Renal cortical epithelial cell (primary cell): Measurements from ENCODE around the gene BCAS1. TPM values are rescaled to one million over a fixed set of nuclear protein-coding genes. Genes with fewer than 3 reads are reported as not detected.
A peak's percentile ranks its signal among the peaks of the same experiment; 100 is the strongest.

ENCODE experiments used
- DNase-seq: peaks from one replicate; pipeline ENCODE4 v3.0.0-alpha.2; 2011; ENCODE audit warnings: low read depth
- total RNA-seq: library from RNA; depleted of rRNA; stranded (reverse); fragments of >200 nt; gene quantifications from 2 replicates; pipeline ENCODE4 v1.2.3, GENCODE V29; 2014

BCAS1 gene
- total RNA-seq, 1 donor from 2014 or later: 0.10 TPM

DNA sequence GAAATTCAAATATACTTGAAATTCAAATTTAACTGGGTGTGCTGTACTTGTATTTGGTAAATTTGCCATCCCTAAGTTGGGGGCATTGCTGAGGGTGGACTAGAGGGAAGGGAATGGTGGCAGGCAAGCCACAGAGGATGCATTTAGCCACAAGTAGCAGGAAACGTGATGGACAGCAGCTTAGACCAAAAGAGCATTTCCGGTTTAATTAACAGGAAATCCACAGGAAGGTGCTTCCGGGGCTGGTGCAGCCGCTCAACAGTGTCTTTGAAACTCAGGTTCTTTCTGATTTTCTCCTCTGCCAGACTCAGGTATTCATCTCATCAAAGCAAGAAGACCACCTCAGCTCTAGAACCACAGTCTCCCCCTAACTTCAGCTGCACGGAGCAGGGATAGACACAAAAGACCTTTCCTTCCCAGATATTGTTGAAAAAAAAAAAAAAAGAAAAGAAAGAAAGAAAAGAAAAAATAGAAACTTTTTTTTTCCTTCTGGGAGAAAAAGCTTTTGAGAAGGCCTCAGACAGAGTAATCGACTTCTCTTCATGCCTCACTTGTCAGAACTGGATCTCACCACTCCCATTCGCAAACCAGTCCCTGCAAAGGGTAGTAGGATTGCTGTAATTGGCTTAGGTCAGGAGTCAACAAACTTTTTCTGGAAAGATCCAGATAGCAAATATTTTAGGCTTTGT, 8.0 kb upstream of the BCAS1 start:
- DNase-seq: no peak

DNA sequence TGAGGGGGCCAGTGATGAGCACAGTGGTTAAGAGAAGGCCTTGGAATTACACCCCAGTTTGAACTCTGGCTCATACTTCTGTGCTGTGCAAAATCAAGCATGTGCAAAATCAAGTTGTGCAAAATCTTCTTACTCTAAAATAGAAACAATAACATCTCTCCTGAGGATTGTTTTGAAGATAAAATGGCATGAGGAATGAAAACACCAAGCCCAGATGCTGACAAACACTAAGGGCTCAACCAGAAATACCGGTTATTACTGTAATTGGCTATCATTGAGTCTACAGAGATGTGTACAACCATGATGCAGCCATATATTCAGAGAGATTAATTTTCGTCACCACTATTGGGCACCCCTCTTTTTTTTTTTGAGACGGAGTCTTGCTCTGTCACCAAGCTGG, 5.9 kb upstream of the BCAS1 start:
- no peak for DNase-seq

DNA sequence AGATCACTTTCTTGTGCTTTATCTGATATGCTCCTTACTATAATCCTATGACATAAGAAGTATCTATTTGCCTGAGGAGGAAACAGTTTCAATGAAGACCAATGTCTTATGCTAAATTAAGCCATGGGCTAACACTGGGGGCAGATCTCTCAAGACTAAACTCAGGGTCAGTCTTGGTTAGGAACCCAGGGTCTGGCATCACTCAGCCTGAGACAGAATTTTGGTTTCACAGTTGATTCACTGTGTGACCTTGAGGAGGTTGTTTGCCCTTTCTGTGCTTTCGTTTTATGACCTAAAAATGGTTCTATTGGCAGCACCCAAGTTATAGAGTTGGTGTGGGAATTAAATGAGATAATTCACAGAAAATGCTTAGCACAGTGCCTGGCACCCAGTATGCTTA, 4.9 kb upstream of the BCAS1 start:
- DNase-seq: no peak

DNA sequence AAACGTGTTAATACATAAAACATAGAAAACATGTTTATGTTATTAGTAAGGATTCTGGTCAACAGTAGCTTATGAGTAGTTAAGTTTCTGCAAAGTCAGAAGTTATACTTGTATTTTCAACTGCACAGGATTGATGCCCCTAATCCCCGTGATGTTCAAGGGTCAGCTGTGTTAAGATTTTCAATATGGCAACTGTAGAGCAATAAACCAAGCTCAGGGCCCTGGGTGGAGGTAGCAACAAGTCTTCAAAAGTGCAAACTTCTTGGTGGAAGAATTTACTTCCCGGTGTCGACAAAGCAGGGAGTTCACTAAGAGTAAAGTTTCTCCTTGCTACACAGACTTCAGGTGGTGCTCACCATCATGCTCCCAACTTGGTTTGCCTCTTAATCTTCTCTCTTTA, 4.1 kb upstream of the BCAS1 start:
- DNase-seq: no peak

DNA sequence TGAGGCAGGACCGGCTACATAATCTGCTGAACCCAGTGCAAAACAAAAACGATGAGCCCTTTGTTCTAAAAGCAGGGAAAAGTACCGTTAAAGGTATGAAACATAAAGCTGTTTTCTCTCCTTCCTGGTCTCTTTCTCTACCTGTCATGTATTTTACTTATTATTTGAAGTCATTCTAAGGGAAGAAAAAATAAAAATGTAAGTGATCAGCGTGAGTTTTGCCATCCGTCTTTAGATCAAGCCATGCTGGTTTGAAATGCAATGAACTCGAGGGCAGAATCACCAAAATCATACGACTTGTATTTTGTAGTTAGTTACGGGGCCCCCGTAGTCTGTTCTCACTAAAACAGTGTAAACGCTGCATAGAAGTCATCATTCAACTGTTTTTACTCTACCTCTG, 2.9 kb upstream of the BCAS1 start:
- DNase-seq: no peak

DNA sequence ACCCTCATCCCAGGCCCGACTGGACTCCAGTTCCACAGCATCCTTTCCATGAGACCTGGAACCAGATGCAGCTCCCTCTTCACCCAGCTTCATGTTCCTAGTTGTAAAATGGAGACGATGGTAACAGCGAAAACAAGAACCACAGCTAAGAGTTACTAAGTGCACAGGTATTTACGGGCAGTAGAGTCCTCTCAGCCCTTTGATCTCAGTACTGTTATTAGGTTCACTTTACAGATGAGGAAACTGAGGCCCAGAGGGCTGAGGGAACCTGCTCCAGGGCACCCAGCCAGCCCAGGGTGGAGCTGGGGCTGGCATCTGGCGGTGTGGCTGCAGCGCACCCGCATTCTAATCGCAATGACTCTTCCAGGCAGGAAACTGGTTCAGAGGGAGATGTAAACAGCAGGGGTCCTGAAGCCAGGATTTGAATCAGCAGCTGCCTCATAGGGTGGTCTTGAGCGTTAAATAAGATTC, 858 bp downstream of the BCAS1 start:
- no peak for DNase-seq

DNA sequence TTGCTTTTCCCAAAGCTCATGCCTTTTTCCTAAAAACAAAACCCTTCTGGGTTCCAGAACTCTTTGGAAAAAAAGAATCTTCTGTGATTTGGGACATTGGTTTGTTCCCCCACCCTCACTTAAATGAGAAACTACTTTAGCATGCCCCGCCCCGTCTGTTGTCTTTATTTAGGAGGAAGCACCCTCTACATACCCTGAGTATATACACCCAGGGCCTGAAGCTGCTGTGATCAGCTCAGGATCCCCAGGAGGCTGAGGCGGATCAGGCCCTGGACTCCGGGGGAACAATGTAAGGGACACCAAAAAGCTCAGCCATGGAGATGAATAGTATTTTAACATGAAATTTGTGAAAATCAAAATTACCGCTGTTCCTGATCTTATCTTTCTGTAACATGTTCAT, 1.4 kb downstream of the BCAS1 start:
- DNase-seq: no peak

DNA sequence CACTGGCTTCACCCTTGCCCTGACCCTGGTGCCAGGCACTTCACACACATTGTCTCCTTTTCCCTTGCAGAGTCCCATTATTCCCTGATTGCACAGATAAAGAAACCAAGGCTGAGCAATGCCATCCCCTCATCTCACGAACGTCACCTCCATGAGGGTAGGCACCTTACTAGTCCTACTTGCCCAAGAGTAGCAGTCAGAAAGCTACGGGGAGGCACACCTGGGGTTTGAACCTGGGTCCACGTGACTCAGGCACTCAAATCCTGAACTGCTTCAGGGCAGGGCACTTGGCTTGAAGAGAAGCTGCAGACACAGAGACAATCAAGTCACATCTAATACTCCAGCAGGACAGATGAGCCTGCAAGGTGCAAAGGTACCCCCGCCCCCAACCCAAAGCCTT, 1.9 kb downstream of the BCAS1 start:
- DNase-seq: no peak

DNA sequence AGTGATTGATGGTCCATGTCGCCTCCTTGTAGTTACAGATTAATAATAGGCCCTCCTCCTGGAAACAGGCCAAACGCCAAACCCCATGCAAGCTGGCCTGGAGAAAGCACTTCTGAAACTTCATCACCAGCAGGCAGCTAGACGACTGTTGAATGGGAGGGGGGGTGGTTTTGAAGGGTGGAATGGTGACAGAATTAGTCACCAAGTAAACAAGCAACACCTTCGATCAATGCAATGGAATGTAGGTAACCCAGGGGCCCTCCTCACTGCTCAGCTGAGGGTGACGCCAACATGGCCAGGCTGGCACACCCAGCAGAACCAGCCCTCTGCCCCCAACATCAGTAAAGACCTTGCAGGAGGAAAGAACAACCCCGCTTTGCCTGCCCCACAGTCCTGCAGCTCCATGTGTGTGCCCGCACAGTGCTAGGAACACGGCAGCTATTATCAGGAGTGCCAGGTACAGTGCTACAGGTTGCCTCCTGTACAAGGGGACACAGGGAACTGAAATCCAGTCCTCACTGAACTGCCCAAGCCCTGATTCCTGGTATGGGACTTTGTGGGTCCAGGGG, 2.7 kb downstream of the BCAS1 start:
- peak; percentile 100 for DNase-seq

DNA sequence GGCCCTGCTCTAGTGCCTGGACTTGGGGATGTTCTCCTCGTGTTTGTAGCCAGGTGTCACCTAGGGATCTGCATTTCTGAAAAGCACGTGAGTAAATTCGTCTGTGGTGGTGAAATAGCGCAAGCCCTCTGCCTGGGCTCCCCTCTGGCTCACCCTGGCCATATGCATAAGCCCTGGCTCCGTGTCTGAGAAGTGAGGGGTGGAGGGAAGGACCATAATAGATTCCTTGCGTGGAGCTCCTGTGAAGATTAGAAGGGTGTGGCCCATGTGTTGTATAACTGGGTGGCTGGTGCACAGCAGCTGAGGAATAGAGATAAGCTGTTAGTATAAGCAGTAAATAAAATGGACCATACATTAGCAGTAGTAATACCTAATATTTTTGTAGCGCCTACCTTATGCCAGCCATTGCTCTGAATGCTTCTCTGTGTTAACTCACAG, 4.8 kb downstream of the BCAS1 start:
- DNase-seq: no peak

DNA sequence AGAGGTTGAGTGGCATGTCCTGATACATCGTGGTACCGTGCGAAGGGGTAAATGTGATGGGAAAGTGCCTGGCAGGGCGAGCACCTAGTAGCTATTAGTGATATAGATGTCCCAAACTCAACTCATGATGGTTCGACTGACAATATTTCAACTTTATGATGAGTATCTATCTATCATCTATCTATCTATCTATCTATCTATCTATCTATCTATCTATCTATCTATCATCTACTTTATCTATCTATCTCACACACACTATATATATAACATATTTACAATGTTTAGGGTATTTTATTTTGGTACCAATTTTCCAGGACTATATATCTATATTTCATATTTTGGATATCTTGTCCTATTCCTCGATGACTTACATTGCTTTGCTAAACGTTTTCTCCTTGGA, 5.5 kb downstream of the BCAS1 start:
- no peak for DNase-seq

DNA sequence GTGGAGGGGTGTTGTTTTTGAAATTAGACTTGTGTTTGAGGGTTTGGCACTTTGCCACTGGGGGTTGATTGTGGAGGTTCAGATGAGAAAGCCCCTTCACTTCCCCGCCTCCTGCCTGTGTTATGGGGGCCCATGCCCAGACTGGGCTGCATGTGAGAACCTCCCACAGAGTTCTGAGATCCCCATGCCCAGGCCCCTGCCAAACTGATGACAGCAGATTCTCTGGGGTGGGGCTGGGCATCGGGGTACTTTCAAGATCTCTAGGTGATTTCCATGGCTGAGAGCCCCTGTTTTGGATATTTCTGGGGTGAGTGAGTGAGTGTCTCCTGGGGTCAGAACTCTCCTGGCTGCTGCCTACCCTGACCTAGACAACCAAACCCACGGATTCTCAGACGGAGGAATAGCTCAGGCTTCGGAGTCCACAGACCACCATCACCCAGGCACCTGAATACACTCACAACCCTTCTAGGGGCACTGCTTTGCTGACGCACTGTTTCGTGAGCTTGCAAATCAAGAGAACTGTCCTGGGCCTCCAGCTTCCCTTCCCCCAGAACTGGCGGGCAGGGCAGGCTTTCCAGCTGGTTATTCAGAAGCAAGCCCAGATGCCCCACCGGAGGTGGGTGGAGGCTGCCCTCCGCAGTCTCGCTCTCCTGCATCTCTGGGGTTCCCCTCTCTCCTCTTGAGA, 6.3 kb downstream of the BCAS1 start:
- DNase-seq: no peak

DNA sequence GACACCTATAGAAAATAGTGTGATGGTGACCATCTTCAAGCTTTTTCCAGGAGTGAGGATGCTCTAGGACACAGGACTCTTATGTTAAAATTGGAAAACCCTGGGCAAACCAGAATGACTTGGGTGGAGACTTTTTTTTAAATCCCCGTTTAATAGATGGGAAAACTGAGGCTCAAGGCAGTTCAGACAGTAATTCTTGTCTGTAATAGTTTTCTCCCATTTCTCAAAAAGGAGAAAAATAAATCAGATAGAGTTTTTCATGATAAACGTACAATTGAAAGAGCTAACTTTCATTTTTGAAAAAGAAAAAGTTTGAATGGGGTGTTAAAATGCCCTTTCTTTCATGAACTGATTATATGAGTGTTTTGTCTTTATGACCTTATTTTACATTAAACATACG, 6.8 kb downstream of the BCAS1 start:
- no peak for DNase-seq

DNA sequence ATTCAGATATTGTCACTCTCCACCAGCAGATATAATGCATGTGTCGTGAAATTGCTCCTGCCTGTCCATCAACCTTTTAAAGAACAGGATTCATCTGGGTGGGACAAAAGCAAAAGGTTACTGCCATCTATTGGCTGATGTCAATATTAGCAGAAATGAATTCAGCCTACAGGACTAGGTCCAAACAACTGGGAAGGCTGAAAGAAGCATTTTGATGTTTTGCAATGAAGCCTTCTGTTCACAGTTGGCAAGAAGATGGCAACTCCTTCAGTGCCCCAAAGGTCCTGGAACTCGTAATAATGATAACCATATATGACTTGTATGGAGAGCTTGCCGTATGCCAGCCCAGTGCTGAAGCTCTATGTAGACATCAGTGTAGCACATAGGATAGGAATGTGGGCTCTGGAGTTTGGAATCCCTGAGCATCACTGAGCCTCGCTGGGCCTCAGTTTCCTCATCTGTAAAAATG, 7.5 kb downstream of the BCAS1 start:
- peak; percentile 75 for DNase-seq

DNA sequence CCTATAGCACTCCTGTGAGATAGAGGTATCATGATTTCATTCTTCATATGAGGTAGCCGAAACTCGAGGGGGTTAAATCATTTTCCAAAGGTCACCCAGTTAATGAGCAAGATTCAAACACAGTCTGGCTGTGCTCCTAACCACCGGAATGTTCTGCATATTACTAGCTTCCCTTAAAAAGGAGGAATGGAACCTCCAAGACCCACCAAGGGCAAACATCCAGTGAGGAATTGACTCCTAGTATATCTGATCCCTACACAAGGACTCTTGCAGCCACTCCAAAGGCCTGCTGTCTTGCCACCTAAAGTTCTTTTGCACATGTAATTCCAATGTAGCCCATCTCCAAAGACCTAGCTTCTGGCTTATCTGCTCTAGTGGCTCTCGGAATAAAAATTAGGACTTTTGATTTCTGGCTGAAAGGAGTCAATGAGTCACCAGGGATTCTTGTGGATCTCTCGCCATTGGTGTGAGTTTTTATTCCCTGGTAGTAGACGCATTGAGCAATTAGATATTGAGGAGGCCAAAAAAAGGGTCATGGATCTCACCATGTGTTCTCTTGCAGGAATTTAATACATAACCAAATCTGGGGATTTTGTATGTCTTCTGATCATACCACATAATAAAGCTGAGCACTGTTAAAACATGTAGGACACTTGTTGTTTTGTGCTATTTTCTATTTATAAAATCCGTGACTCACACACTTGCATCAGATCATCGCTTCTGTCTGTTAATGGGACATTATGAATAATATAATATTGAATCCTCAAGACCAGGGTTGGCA, 9.1 kb downstream of the BCAS1 start:
- DNase-seq: peak; percentile 77

DNA sequence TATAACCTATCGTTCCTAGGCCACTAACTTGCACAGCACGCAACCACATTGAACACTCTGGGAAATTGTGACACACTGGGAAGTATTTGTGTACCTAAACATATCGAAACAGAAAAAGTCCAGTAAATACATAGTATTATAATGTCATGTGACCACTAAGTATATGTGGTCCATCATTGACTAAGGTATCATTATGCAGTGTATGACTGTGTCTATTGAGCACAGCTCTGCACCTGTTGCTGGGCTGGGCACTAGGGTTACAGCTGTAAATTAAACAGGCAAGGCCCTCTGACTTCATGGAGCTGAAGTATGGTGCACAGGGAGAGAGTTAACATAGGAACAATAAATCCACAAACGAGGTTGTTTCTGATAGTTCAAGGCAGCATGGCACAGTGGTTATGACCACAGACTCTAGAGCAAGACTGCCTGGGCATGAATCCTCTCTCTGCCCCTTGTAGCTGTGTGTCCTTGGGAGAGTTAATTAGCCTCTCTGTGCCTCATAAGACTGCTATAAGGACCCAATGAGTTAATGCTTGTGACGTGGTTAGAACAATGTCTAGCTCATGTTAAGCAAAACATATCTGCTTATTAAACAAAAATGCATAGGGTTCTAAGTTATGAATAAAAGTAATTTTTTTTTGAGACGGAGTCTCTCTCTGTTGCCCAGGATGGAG, 10.6 kb downstream of the BCAS1 start:
- DNase-seq: no peak

DNA sequence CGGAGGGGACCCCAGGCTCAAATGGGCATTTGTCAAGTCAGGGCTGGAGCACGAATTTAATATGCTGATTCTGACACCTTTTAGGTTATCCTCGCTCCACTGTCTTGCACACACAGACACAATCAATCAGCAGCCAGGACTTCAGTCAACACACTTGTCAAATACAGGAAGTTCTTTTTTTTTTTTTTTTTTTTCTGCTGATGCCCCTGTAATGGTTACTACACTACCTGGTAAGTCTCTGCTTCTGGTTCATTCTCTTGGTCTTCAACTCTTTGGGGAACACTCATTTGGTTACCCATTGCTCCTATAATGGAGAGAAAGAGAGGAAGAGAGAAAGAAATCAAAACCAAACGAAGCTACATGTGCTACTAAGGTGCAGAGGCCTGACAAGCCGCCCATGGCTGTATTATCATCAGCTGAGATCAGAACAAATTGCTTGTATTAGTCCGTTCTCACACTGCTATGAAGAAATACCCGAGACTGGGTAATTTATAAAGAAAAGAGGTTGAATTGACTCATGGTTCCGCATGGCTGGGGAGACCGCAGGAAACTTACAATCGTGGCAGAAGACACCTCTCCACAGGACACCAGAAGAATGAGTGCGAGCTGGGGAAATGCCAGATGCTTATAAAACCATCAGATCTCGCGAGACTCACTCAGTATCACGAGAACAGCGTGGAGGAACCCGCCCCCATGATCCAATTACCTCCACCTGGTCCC, 11.8 kb downstream of the BCAS1 start:
- peak; percentile 63 for DNase-seq

DNA sequence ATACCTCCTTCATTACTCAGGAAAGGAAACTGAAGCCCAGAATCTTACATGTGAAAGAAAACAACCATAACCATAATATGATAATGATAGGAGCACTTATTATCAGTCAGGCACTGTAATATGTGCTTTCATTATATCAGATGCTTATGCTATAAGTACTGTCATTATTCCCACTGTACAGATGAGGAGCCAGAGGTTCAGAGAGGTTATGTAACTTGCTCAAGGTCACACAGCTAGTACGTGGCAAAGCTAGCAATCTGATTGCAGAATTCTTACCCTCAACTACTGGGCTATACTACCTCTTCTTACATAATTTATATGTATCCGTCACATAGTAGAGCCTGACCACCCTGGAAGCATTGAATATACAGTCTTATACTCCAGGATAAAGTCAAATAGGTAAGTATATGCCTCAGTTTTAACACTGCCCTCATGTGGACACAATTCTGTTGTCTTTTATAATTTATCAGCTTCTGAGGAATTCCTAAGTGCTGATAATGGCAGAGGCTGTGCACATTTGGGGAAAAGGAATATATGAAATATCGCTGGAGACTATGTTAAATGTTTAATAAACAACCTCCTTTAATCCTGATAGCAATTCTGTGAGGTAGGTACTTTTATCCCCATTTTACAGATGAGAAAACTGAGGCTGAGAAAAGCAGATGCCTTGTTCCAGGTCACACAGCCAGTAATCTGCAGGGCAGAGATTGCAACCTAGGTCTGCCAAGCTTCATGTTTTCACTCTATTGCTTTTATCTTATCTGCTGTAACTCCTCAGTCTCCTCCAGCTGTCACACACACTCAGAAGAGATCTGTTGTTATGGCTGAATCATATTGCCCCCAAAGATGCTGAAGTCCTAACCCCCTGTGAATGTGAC, 13.4 kb downstream of the BCAS1 start:
- DNase-seq: no peak

DNA sequence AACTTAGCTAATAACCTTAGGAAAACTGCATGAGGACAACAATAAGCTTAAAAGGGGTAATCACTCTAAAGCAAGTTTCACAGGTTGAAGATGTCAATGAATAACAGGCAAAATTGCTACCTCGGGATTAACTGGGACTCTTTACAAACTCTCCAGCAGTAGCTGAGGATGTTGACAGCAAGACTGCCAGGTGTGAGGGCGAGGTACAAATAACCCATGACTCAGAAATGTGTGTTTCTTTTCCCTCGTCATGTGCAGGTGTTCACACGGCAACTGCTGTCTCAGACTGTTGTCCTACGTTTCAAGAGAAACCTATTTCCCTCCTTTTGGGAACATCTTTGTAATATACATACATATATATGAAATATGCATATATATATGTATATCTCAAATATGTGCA, 15.9 kb downstream of the BCAS1 start:
- peak; percentile 87 for DNase-seq

DNA sequence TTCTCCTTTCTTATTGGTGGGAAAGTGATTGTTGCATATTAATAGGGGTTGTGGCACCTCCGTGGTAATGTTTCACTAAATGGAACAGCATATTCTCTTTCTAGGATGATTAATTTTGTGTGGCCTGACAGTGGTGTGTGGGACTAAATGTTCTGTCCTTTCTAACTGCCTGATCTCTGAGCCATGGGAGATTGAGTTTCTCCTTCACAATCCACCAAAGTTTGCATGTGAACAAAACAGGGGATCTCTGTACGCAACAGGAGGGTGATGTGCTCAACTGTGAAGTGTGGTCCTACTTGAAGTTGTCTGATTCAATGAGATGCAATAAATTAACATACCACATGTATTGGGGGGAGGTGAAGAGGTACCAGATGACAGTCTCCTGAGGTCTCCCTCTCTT, 19.3 kb downstream of the BCAS1 start:
- peak; percentile 82 for DNase-seq
